HG03571 (cell line): ENCODE results near the gene MRPS33.
A peak's percentile ranks its signal among the peaks of the same experiment; 100 is the strongest.
"Not testable (repeated sequence)": the region's sequence is repeated elsewhere in the genome, so short reads cannot be mapped to it uniquely, and the experiment has no call there.

Experiments used
- ATAC-seq: cut with Tn5 transposase; IDR thresholded peaks from one replicate; pipeline ENCODE4 v1.9.1; 2021; ENCODE audit not compliant: unreplicated experiment

The MRPS33 gene

DNA sequence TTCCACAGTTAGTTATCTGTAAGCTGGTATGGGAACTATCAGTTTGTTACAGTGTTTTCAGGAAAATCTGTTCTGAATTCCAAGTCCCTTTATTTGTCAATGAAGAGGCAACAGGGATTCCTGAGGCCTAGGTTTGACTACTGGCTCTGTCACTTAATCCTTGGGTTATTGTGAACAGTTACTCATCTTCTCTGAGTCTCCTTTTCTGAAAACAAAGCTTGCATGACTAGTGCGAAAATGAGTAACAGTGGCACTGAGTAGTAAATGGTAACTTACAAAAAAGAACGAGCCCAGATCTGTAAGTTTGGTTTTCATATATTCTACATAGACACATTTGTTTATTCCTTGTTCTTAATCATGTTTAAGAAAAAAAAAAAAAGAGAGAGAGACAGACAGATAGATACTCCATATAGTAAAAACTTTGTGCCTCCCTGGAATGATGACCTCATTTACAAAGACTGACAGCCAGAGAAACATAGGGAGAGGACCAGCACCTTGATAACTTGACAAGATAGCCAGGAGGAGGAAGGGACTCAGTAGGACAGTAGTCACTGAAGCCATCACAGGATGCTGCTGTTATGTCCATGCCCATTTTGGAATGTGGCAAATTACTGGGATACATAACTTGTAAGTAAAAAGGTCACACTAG is 1.9 kb downstream of the MRPS33 start:
- ATAC-seq = no peak

DNA sequence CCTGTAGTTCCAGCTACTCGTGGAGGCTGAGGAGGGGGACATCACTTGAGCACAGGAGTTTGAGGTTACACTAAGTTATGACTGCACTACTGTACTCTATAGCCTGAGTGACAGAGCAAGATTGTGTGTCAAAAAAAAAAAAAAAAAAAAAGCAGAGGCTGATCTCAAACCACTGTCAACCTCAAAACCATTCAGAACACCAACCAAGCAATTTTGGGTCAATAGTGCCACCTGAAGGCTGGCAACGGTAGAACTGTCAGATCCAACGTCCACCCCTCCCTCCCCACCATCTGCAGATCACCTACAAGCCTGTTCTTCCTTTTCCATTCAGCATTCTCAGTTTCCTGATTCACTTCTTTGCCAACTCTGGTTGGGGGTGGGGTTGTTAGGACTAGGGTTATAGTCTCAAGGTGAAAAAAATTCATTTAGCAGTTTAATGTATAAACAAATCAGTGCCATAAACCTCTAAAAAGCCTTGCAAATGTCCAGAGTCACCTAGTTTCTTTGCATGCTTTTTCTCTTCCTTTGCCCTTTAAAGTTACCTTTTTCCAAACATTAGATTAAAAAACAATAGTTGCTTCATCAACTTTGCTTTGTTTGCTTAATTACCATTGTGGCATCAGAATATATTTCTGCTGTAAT is 2.6 kb downstream of the MRPS33 start:
- ATAC-seq = peak; percentile 39

DNA sequence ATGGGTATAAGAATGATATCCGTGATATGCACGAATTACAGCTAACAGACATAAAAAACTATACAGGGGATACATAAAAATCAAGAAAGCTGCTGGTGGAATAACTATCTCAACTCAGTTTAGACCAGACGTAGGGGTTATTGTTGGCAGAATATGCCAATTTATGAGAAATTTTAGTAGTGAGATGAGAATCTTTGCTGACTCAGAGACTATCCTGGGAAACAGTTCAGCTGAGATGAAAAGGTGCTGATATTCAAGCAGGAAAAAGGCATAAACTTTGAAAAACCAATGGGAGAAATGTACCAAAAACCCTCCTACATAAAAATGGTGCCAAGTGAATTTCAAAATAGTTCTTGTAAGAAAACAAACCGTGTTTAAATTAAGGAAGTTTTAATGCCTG is 3.3 kb downstream of the MRPS33 start:
- ATAC-seq = no peak

DNA sequence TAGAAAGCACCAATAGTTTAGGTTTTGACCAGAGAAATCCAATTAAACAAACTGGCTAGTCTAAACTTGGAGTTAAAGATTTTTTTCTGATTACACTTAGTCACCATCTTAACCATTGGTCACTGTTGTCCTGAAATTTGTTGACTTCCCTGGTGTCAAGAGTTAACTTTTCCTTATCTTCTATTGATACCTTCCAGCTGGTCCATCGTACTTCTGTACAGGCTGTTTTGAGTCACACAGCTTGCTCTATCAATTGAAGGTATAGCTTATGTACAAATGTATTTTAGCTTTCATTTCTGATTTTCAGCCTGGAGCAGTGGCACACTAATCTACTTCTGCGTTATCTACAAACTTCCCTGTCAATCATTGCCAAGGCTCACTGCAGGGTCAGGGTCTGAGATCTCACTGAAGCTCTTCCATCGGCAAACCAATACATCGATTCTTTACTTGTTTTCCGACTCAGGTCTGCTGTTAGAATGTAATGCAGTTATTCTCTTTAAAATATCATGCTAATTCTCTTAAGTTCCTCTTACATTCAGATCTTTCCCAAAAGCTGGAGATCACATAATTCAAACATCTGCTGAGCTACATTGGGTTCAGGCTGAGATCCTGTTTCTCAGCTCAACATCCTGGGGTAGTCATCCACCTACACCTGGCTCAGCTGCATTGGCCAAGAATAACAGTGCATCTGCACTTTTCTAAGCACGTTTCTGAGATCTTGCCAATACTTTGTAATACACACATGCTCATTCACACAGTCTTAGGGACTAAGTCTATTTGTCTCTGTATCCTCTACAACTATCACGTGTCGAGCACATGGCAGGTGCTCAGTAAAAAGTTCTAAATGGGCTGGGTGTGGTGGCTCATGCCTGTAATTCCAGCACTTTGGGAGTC is 11.3 kb downstream of the MRPS33 start:
- ATAC-seq = no peak

DNA sequence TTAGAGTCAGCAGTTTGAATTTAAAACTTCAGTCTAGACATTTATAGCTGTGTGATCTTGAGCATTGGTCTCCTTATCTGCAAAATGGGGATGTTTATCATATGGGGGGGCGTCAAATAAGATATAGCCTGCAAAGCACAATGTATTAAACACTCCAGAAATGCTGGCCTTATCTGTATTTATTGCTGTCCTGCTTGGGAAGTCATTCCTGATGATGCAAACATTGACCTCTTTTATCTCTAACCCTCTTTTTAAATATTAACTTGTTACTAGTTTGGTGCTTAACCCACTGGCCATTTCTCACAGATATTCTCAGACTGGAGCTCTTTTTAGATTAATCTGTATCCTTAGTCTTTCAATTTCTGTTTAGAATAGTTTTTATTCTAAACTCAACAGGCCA is 13.2 kb downstream of the MRPS33 start:
- ATAC-seq = no peak

DNA sequence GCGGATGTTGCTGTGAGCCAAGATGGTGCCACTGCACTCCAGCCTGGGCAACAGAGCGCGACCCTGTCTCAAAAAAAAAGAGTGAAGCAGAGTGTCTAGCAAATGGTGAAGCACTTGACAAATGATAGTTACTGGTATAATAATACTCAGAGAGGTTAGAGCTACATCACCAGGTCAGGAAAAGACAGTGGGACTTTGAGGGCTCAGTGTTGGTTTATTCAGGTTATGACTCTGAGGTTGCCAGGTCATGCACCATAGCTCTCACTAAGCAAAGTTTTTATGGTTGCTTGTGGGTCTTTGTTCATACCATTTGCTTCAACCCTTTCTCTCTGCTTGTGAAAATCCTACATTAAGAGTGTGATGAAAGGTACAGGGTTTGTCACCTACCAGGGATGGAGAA is 13.6 kb downstream of the MRPS33 start:
- ATAC-seq = peak; percentile 69

DNA sequence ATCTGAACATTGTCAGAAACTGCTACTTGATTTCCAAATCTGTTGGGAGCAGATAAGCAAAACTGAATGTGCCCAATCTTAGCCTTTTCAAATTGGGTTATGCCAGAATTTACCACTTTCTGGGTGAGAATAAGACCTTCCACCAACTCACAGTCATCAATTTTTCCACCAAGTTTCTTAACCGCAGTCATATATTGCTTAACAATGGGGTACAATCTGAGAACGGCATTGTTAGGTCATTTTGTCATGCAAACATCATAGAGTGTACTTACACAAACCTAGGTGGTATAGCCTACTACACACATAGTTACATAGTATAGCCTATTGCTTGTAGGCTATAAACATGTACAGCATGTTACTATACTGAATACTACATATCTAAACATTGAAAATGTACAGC is 16.0 kb downstream of the MRPS33 start:
- no peak for ATAC-seq

DNA sequence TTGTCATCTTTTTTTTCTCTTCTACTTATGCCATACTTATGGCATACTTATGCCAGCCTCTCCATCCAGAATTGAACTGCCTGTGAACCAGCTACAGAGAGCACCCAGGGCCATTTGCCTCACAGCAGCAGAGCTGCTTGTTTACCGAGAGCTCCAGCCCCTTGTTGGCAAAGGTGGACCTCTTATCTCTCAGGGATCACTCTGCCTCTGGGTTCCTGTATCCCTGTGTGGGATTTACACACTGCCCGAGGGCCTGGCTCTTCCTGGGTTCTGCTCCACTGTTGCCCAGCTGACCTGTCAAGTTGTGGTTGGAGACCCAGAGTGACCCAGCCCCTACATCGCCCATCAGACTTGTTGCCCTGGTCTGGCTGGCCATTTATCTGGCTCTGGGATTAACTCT is 22.3 kb downstream of the MRPS33 start:
- ATAC-seq = no peak

DNA sequence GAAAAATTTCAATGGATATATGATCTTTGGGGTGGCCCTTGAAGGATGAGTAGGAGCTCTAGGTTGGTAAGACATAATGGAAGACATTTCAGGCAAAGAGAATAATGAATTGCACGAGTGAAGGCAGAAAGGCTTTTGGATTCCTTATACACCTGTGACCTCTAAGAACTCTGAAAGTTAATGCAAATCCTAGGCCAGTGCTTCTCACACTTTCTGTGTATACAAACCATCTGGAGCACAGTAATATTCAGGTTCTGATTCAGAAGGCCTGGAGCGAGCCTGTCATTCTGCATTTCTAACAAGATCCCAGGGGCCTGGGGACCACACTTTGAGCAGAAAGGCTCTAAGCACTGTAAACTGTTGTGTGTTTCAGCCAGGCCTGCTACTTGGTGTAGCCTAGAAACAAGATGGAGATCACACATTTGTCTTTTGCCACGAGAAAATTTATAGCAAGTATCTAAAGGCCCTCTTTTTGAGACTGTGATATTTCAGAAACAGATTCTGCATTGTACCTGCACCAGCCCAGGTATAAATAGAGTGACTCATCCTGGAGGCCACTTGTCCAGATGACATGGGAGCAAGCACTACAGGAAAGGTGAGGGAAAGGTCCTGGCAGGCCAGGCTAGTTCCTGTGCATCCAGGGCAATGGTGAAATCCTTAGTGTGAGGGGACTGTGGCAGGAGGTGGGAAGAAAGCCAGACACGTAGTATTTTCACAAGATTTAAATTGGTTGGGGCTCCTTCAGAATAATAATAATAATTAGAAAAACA is 24.4 kb downstream of the MRPS33 start:
- no peak for ATAC-seq

DNA sequence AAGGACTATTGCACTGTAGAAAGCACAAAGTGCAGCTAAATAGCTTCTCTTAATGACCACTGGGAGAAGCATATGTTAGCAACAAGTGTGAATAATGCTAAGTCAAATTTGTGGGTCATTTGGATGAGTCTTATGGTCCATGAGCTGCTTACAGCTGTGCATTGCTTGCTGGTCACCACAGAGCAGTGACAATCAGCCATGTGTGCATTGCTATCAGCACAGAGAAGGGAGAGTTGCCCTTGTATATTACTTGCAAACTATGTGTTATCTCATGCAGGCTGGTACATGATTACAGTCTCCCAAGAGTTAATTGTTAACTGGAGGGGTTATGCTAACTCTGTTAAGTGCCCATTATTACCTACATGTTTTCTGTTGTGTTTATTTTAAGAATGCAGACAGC is 25.7 kb downstream of the MRPS33 start:
- ATAC-seq = peak; percentile 81

DNA sequence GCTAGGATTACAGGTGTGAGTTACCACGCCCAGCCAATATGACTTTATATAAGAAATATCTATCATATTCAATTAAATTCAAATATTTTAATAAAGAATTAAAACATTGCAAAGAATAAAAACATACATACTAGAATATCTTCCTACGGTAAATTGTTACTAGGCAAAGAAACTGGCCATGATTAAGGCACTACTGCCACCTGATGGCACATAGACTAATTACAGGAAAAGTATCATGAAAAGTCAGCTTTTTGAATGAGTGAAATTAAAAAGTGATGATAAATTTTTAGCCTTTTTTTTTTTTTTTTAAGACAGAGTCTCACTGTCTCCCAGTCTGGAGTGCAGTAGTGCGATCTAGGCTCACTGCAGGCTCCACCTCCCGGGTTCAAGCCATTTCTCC is 30.9 kb downstream of the MRPS33 start:
- no peak for ATAC-seq

DNA sequence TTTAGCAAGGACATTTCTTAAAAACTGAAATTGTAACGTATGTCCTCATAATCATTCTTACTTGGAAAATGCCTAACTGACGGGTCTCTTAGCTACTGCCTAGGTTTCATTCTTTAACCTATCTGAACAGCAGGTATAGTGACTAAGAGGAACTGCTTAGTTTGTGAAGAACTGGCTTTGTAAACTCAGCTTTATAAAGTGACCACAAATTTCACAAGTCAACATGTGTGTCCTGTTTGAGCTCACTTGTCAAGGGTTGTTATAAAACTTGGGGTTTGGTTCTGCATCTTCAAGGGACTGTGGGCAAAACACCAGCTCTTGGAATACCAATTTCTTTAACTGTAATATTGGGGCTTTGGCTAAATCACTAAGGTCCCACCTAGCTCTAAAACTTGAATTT is 32.2 kb downstream of the MRPS33 start:
- no peak for ATAC-seq

DNA sequence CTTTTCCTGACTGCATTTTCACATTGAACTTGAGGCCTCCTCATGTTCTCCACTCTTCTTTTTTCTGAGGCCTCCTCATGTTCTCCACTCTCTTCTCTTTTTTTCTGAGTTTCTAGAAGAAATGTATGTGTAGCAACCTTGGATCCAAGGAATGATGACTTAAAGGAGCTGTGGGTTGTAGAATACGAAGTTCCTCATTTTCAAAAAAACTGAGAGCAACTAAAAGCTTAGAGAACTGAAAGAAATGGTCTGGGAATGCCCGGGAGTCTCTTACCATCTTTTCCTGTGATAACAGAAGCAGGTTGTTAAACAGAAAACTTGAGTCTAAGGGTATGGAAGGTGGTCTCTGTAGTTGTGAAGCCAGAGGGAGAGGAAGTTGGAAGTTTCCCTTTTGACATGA is 32.8 kb downstream of the MRPS33 start:
- no peak for ATAC-seq

DNA sequence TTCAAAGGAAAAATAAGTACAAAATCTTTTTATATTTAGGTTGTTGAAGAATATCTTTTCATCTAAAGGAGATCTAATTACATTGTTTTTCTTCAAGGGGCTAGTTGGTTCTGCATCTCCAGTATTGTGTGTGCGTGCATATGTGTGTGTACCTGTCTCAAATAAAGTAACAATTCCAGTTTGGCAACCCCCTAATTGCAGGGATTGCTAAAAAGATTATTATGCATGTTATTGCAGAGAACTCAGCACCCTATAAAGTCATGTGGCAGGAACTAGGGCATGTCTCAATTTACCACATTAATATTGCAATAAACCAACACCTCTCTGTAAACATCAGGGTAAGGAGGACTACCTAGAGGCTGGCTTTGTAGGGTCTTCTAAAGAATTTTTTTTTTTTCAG is 37.0 kb downstream of the MRPS33 start:
- no peak for ATAC-seq

DNA sequence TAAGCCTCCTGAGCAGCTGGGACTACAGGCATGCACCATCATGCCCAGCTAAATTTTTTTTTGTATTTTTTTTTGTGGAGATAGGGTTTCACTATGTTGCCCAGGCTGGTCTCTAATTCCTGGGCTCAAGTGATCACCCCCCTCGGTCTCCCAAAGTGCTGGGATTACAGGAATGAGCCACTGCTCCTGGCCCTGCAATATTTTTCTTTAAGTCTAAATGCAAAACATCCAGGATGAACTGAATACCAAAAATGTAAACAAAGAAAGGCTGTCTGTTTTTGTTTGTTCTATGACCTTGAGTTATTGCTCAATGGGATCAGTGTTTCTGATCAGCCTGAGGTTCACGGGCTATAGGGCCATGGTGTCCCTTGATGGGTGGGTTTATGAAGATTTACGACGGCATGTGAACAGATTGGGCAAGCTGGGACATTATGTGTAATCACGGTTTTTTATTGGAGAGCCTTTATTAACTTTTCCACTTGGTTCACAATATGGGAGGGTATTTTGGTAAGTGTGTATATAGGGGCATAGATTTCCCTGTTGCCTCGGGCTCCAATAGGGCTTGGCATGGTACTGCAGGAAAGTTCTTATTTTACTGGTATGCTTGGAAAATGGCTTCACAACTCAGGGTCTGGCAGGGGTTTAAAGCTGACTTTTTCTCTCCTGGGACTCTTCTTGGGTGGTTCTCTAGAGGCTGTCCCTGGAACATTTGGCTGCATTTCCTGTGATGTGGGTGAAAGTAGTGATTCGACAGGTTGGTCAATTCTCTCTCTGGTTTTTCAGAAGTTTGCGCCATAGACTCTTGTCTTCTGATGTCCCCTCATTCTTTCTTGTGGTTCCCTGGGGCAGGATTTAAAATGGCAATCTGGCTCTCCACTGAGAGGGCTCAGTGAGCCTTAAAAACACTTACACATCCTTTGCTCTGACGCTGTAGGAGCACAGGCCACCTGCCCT is 41.6 kb downstream of the MRPS33 start:
- ATAC-seq = no peak

DNA sequence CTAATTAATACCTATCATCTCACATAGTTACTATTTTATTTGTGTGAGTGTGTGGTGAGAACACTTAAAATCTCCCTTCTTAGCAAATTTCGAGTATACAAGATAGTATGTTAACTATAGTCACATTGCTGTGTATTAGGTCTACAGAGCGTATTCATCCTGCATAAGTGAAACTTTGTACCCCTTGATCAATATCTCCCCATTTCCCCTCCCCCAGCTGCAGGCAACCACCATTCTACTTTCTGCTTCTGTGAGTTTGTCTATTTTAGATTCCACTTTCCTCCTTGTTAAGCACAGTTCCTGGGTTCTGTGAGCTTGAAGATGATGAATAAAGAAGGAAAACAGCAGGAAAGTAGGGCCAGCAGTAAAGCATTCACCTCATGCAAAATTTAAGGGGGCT is 42.4 kb downstream of the MRPS33 start:
- no peak for ATAC-seq

DNA sequence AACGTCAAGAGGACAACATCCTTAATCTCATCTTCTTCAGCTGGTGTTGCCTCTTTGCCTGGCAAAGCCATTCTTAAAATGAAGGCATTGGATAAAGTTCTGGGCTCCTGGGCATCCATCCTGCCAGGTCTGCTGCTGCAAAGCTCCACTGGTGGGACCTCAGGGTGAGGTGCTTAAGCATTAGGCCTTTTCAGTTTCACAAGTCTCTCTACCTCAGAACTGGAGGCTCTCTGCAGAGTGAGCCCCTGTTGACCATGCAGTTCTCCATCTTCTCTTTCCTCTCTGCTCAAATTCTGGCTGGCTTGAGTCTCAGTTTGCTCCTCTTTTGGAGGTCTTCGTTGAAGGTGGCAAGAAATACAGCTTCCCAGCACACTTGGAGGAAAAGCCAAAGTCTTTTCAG is 47.3 kb downstream of the MRPS33 start:
- no peak for ATAC-seq

DNA sequence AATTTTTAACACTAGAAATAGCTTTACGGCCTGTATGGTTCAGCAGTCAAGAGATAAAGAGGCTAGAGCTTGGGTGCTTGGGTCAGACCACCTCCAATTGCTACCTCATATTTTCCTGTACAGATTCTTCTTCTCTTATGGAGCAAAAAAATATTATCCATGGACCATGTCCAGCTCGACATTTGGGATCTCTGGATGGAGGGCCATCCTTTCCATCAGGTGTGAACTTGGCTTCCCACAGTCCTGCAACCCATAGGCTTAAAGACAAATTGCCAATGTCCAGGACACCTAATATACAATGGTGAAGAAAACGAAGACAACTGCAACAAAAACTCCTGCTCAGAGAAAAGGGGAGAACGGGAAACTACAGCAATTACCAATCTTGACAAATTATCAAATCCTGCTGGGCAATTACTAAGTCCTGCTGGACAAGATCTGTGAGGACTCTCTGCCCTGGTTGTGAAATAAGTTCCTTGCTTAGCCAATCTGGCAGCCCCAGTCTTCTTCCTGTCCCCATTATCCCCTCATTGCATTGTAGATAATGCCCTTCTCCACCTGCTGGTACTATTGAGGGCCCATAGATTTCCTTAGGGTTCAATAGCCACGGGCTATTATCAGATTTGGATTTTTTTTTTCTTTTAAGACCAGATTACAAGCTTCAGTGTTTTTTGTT is 48.1 kb downstream of the MRPS33 start:
- no peak for ATAC-seq

DNA sequence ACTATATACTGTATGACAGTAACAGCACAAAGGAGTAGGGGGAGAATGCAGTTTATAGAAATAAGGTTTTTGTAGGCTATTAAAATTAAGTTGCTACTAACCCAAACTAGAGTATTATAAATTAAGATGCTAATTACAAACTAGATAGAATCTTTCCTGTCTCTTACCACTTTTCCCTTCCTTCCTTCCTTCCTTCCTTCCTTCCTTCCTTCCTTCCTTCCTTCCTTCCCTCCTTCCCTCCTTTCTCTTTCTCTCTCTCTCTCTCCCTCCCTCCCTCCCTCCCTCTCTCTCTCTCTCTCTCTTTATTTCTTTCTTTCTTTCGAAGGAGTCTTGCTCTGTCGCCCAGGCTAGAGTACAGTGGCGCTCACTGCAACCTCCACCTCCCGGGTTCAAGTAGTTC is 53.6 kb downstream of the MRPS33 start:
- no peak for ATAC-seq

DNA sequence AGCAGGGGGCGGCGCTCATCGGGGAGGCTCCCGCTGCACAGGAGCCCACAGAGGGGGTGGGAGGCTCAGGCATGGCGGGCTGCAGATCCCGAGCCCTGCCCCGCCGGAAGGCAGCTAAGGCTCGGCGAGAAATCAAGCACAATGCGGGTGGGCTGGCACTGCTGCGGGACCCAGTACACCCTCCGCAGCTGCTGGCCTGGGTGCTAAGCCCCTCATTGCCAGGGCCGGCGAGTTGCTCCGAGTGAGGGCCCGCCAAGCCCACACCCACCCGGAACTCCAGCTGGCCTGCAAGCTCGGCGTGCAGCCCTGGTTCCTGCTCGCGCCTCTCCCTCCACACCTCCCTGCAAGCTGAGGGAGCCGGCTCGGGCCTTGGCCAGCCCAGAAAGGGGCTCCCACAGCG is 57.8 kb downstream of the MRPS33 start:
- ATAC-seq = not testable (repeated sequence)
